Parathyroid adenoma (tissue), 2 donors: Measurements from ENCODE around the gene CRY2.

Experiments
- H2AFZ ChIP-seq: fragments of 300-600 bp; sonication (generic); one replicate; pipeline ENCODE4 v1.7.0; 2017; ENCODE audit warnings: antibody characterized with exemption, mild to moderate bottlenecking
- H3K27ac ChIP-seq: fragments of 300-600 bp; sonication (generic); one replicate; pipeline ENCODE4 v1.7.0; 2017
- H3K27me3 ChIP-seq: fragments of 300-600 bp; sonication (generic); one replicate; pipeline ENCODE4 v1.7.0; 2017; ENCODE audit warnings: low read length; ENCODE audit not compliant: control insufficient read depth, insufficient read depth
- H3K36me3 ChIP-seq: fragments of 300-600 bp; sonication (generic); one replicate; pipeline ENCODE4 v1.7.0; 2017; ENCODE audit warnings: low read length; ENCODE audit not compliant: control insufficient read depth, insufficient read depth
- H3K4me1 ChIP-seq: fragments of 300-600 bp; sonication (generic); one replicate; pipeline ENCODE4 v1.7.0; 2017; ENCODE audit warnings: control low read depth
- H3K4me2 ChIP-seq: fragments of 300-600 bp; sonication (generic); one replicate; pipeline ENCODE4 v1.7.0; 2017; ENCODE audit warnings: low read length
- H3K4me3 ChIP-seq: fragments of 300-600 bp; sonication (generic); one replicate; pipeline ENCODE4 v1.7.0; 2017; ENCODE audit warnings: low read depth, low read length
- H3K79me2 ChIP-seq: fragments of 300-600 bp; sonication (generic); one replicate; pipeline ENCODE4 v1.7.0; 2017; ENCODE audit warnings: control low read depth
- H3K9ac ChIP-seq: fragments of 300-600 bp; sonication (generic); one replicate; pipeline ENCODE4 v1.7.0; 2017; ENCODE audit warnings: mild to moderate bottlenecking
- H3K9me3 ChIP-seq: fragments of 300-600 bp; sonication (generic); one replicate; pipeline ENCODE4 v1.7.0; 2017; ENCODE audit warnings: low read length; ENCODE audit not compliant: control insufficient read depth
- TF ChIP-seq, protein P1 (sequence below): fragments of 300-600 bp; sonication (generic); IDR thresholded peaks from one replicate; pipeline ENCODE4 v1.7.0; 2017; ENCODE audit warnings: antibody characterized with exemption, mild to moderate bottlenecking
- donor health status: primary hyperparathyroidism.

CRY2 gene

DNA sequence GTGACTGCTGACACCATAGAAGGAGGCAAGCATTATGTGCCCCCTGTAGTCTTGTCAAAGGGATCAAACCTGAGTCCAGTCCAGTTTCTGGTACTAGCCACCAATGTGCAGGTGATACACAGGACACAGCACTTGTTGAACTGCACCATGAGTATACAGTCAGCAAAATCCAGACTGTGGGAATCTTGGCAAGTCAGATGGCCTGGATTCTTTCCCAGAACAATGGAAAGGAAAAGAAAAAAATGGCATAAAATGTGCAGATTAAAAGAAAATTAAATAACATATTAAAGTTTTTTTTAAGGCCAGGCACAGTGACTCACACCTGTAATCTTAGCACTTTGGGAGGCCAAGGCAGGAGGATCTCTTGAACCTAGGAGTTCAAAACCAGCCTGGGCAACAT lies 16.8 kb downstream of the CRY2 start:
- peaks cover 5% of the 10 kb centered on the region for H3K4me1 ChIP-seq
- no peaks in the 10 kb centered on the region for H3K36me3 ChIP-seq
- TF ChIP-seq, protein P1, sequence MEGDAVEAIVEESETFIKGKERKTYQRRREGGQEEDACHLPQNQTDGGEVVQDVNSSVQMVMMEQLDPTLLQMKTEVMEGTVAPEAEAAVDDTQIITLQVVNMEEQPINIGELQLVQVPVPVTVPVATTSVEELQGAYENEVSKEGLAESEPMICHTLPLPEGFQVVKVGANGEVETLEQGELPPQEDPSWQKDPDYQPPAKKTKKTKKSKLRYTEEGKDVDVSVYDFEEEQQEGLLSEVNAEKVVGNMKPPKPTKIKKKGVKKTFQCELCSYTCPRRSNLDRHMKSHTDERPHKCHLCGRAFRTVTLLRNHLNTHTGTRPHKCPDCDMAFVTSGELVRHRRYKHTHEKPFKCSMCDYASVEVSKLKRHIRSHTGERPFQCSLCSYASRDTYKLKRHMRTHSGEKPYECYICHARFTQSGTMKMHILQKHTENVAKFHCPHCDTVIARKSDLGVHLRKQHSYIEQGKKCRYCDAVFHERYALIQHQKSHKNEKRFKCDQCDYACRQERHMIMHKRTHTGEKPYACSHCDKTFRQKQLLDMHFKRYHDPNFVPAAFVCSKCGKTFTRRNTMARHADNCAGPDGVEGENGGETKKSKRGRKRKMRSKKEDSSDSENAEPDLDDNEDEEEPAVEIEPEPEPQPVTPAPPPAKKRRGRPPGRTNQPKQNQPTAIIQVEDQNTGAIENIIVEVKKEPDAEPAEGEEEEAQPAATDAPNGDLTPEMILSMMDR, result no peak
- no peaks in the 10 kb centered on the region for H3K79me2 ChIP-seq
- H3K4me3 ChIP-seq, result no peak overlapping the region
- no peak overlapping the region for H2AFZ ChIP-seq
- no peaks in the 10 kb centered on the region for H3K27me3 ChIP-seq
- no peaks in the 10 kb centered on the region for H3K9me3 ChIP-seq
- H3K9ac ChIP-seq, result no peak overlapping the region
- no peak overlapping the region for H3K4me2 ChIP-seq
- H3K27ac ChIP-seq, result no peak overlapping the region

GRCh38 chr11:45869551-45869950 lies 22.3 kb downstream of the CRY2 start:
- no peak overlapping the region for H3K4me3 ChIP-seq
- no peak overlapping the region for H3K4me2 ChIP-seq
- H3K27me3 ChIP-seq, result no peaks in the 10 kb centered on the region
- H3K36me3 ChIP-seq, result no peaks in the 10 kb centered on the region
- no peak overlapping the region for H3K27ac ChIP-seq
- H3K9ac ChIP-seq, result no peak overlapping the region
- H2AFZ ChIP-seq, result no peak overlapping the region
- no peaks in the 10 kb centered on the region for H3K9me3 ChIP-seq
- no peaks in the 10 kb centered on the region for H3K4me1 ChIP-seq
- TF ChIP-seq, protein P1, result no peak
- no peaks in the 10 kb centered on the region for H3K79me2 ChIP-seq

- Histone ChIP-seq H3K9me3 (no peaks in the 10 kb centered on the region), H3K4me3 (no peak overlapping the region), H3K79me2 (no peaks in the 10 kb centered on the region), H3K27ac (no peak overlapping the region), H3K36me3 (no peaks in the 10 kb centered on the region), H3K4me1 (no peaks in the 10 kb centered on the region), H3K27me3 (no peaks in the 10 kb centered on the region), H2AFZ (no peak overlapping the region), H3K9ac (no peak overlapping the region), H3K4me2 (no peak overlapping the region)
- TF ChIP-seq, protein P1, result no peak
Measured at GRCh38 chr11:45870706-45871105, 23.4 kb downstream of the CRY2 start.

- TF ChIP-seq, protein P1, result no peak
- no peaks in the 10 kb centered on the region for H3K9me3 ChIP-seq
- no peaks in the 10 kb centered on the region for H3K36me3 ChIP-seq
- no peak overlapping the region for H3K4me2 ChIP-seq
- H3K4me1 ChIP-seq, result no peaks in the 10 kb centered on the region
- H3K27ac ChIP-seq, result no peak overlapping the region
- no peaks in the 10 kb centered on the region for H3K79me2 ChIP-seq
- H3K4me3 ChIP-seq, result no peak overlapping the region
- H3K9ac ChIP-seq, result no peak overlapping the region
- H3K27me3 ChIP-seq, result no peaks in the 10 kb centered on the region
- no peak overlapping the region for H2AFZ ChIP-seq
Measured at GRCh38 chr11:45871638-45872037, 24.4 kb downstream of the CRY2 start.

DNA sequence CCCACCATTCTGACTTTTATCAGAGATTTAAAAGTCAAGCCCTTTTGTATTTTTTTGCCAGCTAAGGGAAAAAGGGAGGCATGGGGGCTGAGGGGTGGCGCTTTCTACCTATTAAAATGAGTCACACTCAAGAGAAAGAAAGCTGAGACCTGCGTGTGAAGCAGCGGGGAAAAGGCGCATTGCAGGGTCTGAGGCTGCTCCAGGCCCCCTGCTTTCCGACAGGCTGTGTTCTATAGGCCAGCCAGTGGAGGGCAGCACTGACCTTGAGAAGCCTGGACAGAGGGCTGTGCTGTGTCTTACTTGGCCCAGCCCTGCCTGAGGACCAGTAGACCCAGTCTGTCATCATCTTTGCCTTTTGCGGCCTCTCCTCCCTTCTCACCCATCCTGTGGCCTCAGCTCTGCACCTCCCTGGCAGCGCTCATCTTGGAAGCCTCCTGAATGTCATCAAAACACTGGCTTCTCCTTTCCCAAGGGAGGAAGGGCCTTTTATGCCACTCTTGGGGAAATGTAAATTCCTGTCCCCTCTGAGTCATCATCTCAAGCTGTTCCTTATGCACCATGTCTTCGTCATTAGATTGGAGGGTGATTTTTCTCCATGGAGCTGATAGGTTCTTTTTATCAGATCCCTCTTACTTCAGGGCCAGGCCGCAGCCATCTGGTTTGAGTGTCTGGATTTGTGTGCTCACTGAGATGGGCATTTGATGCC lies 25.5 kb downstream of the CRY2 start:
- no peaks in the 10 kb centered on the region for H3K4me1 ChIP-seq
- no peaks in the 10 kb centered on the region for H3K27me3 ChIP-seq
- H3K36me3 ChIP-seq, result no peaks in the 10 kb centered on the region
- no peak overlapping the region for H3K4me2 ChIP-seq
- no peak overlapping the region for H2AFZ ChIP-seq
- H3K9me3 ChIP-seq, result no peaks in the 10 kb centered on the region
- H3K79me2 ChIP-seq, result no peaks in the 10 kb centered on the region
- no peak overlapping the region for H3K4me3 ChIP-seq
- H3K27ac ChIP-seq, result no peak overlapping the region
- TF ChIP-seq, protein P1, result peak; percentile 51
- no peak overlapping the region for H3K9ac ChIP-seq
